ENCODE measurements around the gene EDDM3A. TPM values are rescaled to one million over a fixed set of nuclear protein-coding genes. Genes with fewer than 3 reads are reported as not detected.
A peak's percentile ranks its signal among the peaks of the same experiment; 100 is the strongest.

Gene EDDM3A
- total RNA-seq, 2 donors from 2014 or later, result not detected

GRCh38 chr14:20732477-20732876 lies 13.2 kb upstream of the EDDM3A start:
- peak; percentile 82 for DNase-seq
- peaks cover 5% of the 10 kb centered on the region for H3K27me3 Mint-ChIP-seq (ENCODE audit: insufficient read depth)
- TF ChIP-seq, protein P1, sequence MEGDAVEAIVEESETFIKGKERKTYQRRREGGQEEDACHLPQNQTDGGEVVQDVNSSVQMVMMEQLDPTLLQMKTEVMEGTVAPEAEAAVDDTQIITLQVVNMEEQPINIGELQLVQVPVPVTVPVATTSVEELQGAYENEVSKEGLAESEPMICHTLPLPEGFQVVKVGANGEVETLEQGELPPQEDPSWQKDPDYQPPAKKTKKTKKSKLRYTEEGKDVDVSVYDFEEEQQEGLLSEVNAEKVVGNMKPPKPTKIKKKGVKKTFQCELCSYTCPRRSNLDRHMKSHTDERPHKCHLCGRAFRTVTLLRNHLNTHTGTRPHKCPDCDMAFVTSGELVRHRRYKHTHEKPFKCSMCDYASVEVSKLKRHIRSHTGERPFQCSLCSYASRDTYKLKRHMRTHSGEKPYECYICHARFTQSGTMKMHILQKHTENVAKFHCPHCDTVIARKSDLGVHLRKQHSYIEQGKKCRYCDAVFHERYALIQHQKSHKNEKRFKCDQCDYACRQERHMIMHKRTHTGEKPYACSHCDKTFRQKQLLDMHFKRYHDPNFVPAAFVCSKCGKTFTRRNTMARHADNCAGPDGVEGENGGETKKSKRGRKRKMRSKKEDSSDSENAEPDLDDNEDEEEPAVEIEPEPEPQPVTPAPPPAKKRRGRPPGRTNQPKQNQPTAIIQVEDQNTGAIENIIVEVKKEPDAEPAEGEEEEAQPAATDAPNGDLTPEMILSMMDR (conservative IDR thresholded peaks at IDR 0.05), result no peak
- H3K4me1 ChIP-seq (ENCODE audit: control insufficient read depth, insufficient read depth, low read length), result peaks cover 7% of the 10 kb centered on the region
- no peaks in the 10 kb centered on the region for H3K27me3 ChIP-seq (ENCODE audit: control insufficient read depth, insufficient read depth, low read length, poor library complexity, severe bottlenecking)
- no peaks in the 10 kb centered on the region for H3K9me3 Mint-ChIP-seq
- H3K27ac Mint-ChIP-seq, result no peak overlapping the region
- 72 to 83% methylated on average over 1 to 5 of the region's 5 CpGs for WGBS, 2 experiments (ENCODE audit: insufficient coverage in 1 of 2, insufficient read length in 1 of 2)
- no peaks in the 10 kb centered on the region for H3K36me3 Mint-ChIP-seq (ENCODE audit: low read depth)
- no peaks in the 10 kb centered on the region for H3K36me3 ChIP-seq (ENCODE audit: control insufficient read depth, insufficient read depth, low read length)
- no peak overlapping the region for H3K4me3 Mint-ChIP-seq
- H3K9me3 ChIP-seq (ENCODE audit: control insufficient read depth, low read length), result no peaks in the 10 kb centered on the region
- H3K4me1 Mint-ChIP-seq, result peaks cover 12% of the 10 kb centered on the region
- H3K27ac ChIP-seq (ENCODE audit: low read depth, low read length), result peak overlapping the region; percentile 10
- H3K4me3 ChIP-seq (ENCODE audit: low read length), result no peak overlapping the region
- no peak overlapping the region for H3K9ac ChIP-seq (ENCODE audit: extremely low read depth, low read length, poor library complexity, severe bottlenecking)

DNA sequence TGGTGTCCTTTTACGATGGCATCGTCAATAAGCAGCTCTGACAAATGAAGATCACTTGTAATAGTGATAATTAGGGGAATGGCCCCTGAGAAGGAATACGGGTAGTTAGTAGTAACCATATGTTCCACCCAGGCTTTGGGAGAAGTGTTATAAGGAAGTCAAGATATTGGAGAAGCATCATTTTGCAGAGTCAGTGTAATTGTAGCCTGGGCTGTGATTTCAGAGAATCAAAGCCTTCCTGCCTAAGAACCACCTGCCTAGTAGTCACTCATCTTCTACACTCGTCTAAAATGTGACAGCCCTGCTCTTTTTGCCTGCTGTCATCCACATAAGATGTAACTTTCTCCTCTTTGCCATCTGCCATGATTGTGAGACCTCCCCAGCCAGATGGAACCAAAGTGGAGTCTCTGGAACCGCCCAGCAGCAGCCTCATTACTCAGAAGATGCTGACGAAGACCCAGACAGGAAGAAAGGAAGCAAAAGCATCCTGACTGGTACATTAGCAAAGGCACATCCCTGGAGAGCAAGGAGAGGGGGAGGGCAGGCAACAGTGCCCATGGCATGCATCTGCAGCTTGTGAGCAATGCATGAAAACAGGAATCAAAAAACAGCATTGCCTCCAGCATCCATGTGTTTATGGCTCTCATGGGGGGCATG lies 12.6 kb upstream of the EDDM3A start:
- no peaks in the 10 kb centered on the region for H3K36me3 Mint-ChIP-seq (ENCODE audit: low read depth)
- TF ChIP-seq, protein P1 (conservative IDR thresholded peaks at IDR 0.05), result no peak
- no peaks in the 10 kb centered on the region for H3K36me3 ChIP-seq (ENCODE audit: control insufficient read depth, insufficient read depth, low read length)
- H3K27me3 Mint-ChIP-seq (ENCODE audit: insufficient read depth), result peaks cover 5% of the 10 kb centered on the region
- H3K27ac ChIP-seq (ENCODE audit: low read depth, low read length), result peak overlapping the region; percentile 10
- H3K4me1 Mint-ChIP-seq, result peaks cover 11% of the 10 kb centered on the region
- H3K4me3 ChIP-seq (ENCODE audit: low read length), result no peak overlapping the region
- no peaks in the 10 kb centered on the region for H3K9me3 Mint-ChIP-seq
- H3K4me3 Mint-ChIP-seq, result no peak overlapping the region
- H3K27me3 ChIP-seq (ENCODE audit: control insufficient read depth, insufficient read depth, low read length, poor library complexity, severe bottlenecking), result no peaks in the 10 kb centered on the region
- no peak overlapping the region for H3K27ac Mint-ChIP-seq
- no peak for DNase-seq
- no peak overlapping the region for H3K9ac ChIP-seq (ENCODE audit: extremely low read depth, low read length, poor library complexity, severe bottlenecking)
- H3K4me1 ChIP-seq (ENCODE audit: control insufficient read depth, insufficient read depth, low read length), result peaks cover 7% of the 10 kb centered on the region
- 75 to 78% methylated on average over 6 of the region's 6 CpGs for WGBS, 2 experiments (ENCODE audit: insufficient coverage in 1 of 2, insufficient read length in 1 of 2)
- H3K9me3 ChIP-seq (ENCODE audit: control insufficient read depth, low read length), result no peaks in the 10 kb centered on the region

DNA sequence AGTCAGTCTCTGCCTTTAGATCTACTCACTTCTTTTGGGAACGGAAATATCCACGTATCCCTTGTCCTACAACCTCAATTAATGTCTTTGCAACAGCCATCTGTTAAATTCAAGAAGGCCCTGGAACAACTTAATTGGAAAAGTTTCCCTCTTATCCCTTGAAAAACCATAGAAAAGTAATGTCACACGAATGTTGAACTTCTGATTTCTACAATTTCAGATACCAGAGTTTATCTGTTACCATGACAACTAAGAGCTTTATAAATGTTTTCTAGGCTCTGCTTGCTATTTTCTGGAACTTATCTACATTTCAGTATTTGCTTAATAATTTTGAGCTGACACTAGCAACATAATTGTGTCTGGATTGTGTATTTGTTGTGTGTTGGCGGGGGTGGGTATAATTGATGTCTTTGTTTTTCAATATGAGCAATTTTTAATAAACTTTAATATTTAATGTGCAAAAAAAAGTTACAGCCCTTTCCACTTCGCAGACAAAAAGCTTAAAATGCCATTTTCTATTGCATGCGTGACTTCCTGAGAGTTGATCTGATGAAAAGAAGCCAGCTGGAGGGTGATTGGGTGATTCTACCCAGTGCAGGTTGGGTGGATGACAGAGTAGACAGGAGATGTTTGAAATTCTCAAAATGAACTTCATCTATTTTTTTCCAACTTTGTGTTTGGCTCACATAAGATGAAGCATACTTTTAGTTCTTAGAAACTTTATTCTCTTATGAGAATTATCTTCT lies 11.8 kb upstream of the EDDM3A start:
- H3K36me3 ChIP-seq (ENCODE audit: control insufficient read depth, insufficient read depth, low read length), result no peaks in the 10 kb centered on the region
- H3K4me1 ChIP-seq (ENCODE audit: control insufficient read depth, insufficient read depth, low read length), result peaks cover 7% of the 10 kb centered on the region
- H3K27ac ChIP-seq (ENCODE audit: low read depth, low read length), result no peak overlapping the region
- no peaks in the 10 kb centered on the region for H3K27me3 ChIP-seq (ENCODE audit: control insufficient read depth, insufficient read depth, low read length, poor library complexity, severe bottlenecking)
- DNase-seq, result no peak
- H3K9me3 ChIP-seq (ENCODE audit: control insufficient read depth, low read length), result no peaks in the 10 kb centered on the region
- H3K36me3 Mint-ChIP-seq (ENCODE audit: low read depth), result no peaks in the 10 kb centered on the region
- no peak overlapping the region for H3K4me3 ChIP-seq (ENCODE audit: low read length)
- no peak overlapping the region for H3K4me3 Mint-ChIP-seq
- WGBS, 2 experiments (ENCODE audit: insufficient coverage in 1 of 2, insufficient read length in 1 of 2), result 72 to 89% methylated on average over 3 to 5 of the region's 6 CpGs
- TF ChIP-seq, protein P1 (conservative IDR thresholded peaks at IDR 0.05), result no peak
- peaks cover 11% of the 10 kb centered on the region for H3K4me1 Mint-ChIP-seq
- peaks cover 5% of the 10 kb centered on the region for H3K27me3 Mint-ChIP-seq (ENCODE audit: insufficient read depth)
- H3K9ac ChIP-seq (ENCODE audit: extremely low read depth, low read length, poor library complexity, severe bottlenecking), result no peak overlapping the region
- H3K27ac Mint-ChIP-seq, result no peak overlapping the region
- no peaks in the 10 kb centered on the region for H3K9me3 Mint-ChIP-seq
